Heart left ventricle (tissue), 16 donors: ENCODE results near the gene WAC. TPM values are rescaled to one million over a fixed set of nuclear protein-coding genes. Genes with fewer than 3 reads are reported as not detected.
A peak's percentile ranks its signal among the peaks of the same experiment; 100 is the strongest.

Experiments used
- ATAC-seq, 4 donors: fragments of 200-7000 bp; cut with Tn5 transposase; one replicate each; pipeline ENCODE4 v1.9.1; 2020 to 2022; ENCODE audit warnings: moderate library complexity in 4 of 4, mild to moderate bottlenecking in 3 of 4, moderate number of reproducible peaks in 1 of 4
- DNase-seq, 5 donors: peaks; one replicate each; pipeline ENCODE4 v3.0.0-alpha.2; 2020
- H3K27ac ChIP-seq, 12 donors: fragments of 200-600 bp; sonication (generic) in 4 of 12; one replicate each; pipeline versions ENCODE4 v1.5.0 to v1.8.0; 2016 to 2022; ENCODE audit warnings: mild to moderate bottlenecking in 2 of 12
- H3K27me3 ChIP-seq, 9 donors: fragments of 200-600 bp; sonication (generic) in 2 of 9; one replicate each; pipeline versions ENCODE4 v1.5.1 to v1.8.0; 2016 to 2022; ENCODE audit warnings: mild to moderate bottlenecking in 3 of 9
- H3K36me3 ChIP-seq, 9 donors: fragments of 200-600 bp; sonication (generic) in 2 of 9; one replicate each; pipeline versions ENCODE4 v1.5.0 to v1.8.0; 2018 to 2022; ENCODE audit warnings: mild to moderate bottlenecking in 2 of 9
- H3K4me1 ChIP-seq, 12 donors: fragments of 200-600 bp; sonication (generic) in 4 of 12; one replicate each; pipeline versions ENCODE4 v1.5.0 to v1.8.0; 2016 to 2022; ENCODE audit warnings: mild to moderate bottlenecking in 3 of 12
- H3K4me3 ChIP-seq, 12 donors: fragments of 200-600 bp; sonication (generic) in 4 of 12; one replicate each; pipeline versions ENCODE4 v1.5.0 to v1.8.0; 2017 to 2022; ENCODE audit warnings: mild to moderate bottlenecking in 9 of 12, moderate library complexity in 4 of 12
- H3K9me3 ChIP-seq, 12 donors: fragments of 200-600 bp; sonication (generic) in 4 of 12; one replicate each; pipeline versions ENCODE4 v1.5.0 to v1.8.0; 2016 to 2022; ENCODE audit warnings: mild to moderate bottlenecking in 1 of 12
- CTCF ChIP-seq, 12 donors: fragments of 200-600 bp; sonication (generic) in 4 of 12; IDR thresholded peaks; one replicate each; pipeline versions ENCODE4 v1.5.0 to v1.8.0; 2018 to 2022; ENCODE audit warnings: antibody characterized with exemption in 12 of 12, mild to moderate bottlenecking in 5 of 12
- POLR2A ChIP-seq, 2 donors: fragments of 450-650 bp; IDR thresholded peaks; one replicate each; pipeline ENCODE4 v1.6.1; 2017; ENCODE audit warnings: antibody characterized with exemption in 2 of 2, mild to moderate bottlenecking in 2 of 2, moderate library complexity in 2 of 2
- WGBS, 4 donors: extraction: QIAGEN DNeasy Blood & Tissue Kit in 2 of 4; methylation state at CpG; one replicate each; pipeline versions ENCODE4 v1.1.5 to v1.1.7; 2013 to 2018; 5-methylcytosine and 5-hydroxymethylcytosine counted together
- intact Hi-C, 10 donors: fragments of 100-400 bp; cut with DNase I; formaldehyde crosslinking; loops; one replicate each; pipeline versions ENCODE4 v1.11.1 to v1.14.2; 2022
- polyA plus RNA-seq, 2 donors: library from polyadenylated mRNA; stranded (reverse); fragments of 200-250 nt; gene quantifications; one replicate each; pipeline ENCODE4 v1.2.3, GENCODE V29; 2013
- total RNA-seq, 9 donors: library from RNA; depleted of rRNA in 2 of 9; stranded (reverse); fragments of >200 nt in 2 of 9; fragmentation: NEBNext Ultra II Directional in 3 of 9; extraction: Animal tissue kit (Norgen Biotek cat#: 25700) in 3 of 9; gene quantifications; one replicate each; pipeline versions ENCODE4 v1.1.0 to v1.2.4, GENCODE V29; 2016 to 2023
- donor health status: ischemic (EF 13 %, LVEDD 7.1; RV severe dilation, severe dysfunction).
- donor health status: healthy with polysubstance abuse.
- donor health status: DM: no; HTN: yes; CAD: no.
- donor health status: DM: no; HTN: no; CAD: no.
- donor health status: ischemic (EF 25% LVEDD 6.9; RV normal size, moderate dysfunction).
- donor health status: ischemic (EF 25% LVEDD 5.7; RV mildly dilated, moderate dysfunction).
- donor health status: healthy.
- donor health status: DM: yes; HTN: yes; CAD: no.
- donor health status: ischemic (EF 35%, LVEDD 5.7; RV mildly dilated, moderate dysfunction).
- donor health status: nonischemic (EF 11% LVEDD 7.7; RV severe dilation, severe dysfunction).
- donor health status: DM: yes; HTN: yes; CAD: no.
- donor health status: PGD.
- donor health status: ischemic (EF 29% LVEDD 5.4; RV normal size, mild dysfunction).
- donor health status: nonischemic (EF 23%, LVEDD 6.1; RV moderate dilation, normal function).

WAC gene
- total and polyA plus RNA-seq, 11 donors = 16.8 to 124 (median 103) TPM

GRCh38 chr10:28535846-28536245, 2.9 kb downstream of the WAC start:
- TF ChIP-seq CTCF (IDR thresholded peaks at IDR 0.05) (no peak), POLR2A (IDR thresholded peaks at IDR 0.05) (no peak)
- intact Hi-C loops = loop anchor here in 4 of 10 donors (5.0 to 10.0 kb wide), 2 partner anchors 51 to 101 kb away; no protein-coding TSS in a partner anchor
- H3K4me1 ChIP-seq = peaks cover 0 to 59% (median 33%) of the 10 kb centered on the region in 12 donors
- DNase-seq (no peak), ATAC-seq (no peak)
- H3K36me3 ChIP-seq = peaks cover 0 to 64% (median 59%) of the 10 kb centered on the region in 9 donors
- no peak overlapping the region for H3K27ac ChIP-seq
- H3K27me3 ChIP-seq = no peaks in the 10 kb centered on the region
- no peaks in the 10 kb centered on the region for H3K9me3 ChIP-seq
- no peak overlapping the region for H3K4me3 ChIP-seq
- 80 to 91% (median 88%) methylated on average over 6 of the region's 6 CpGs for WGBS, 4 donors

GRCh38 chr10:28538595-28538994, 5.7 kb downstream of the WAC start:
- intact Hi-C loops = loop anchor here in 4 of 10 donors (5.0 to 10.0 kb wide), 2 partner anchors 49 to 104 kb away; no protein-coding TSS in a partner anchor
- peaks cover 0 to 59% (median 27%) of the 10 kb centered on the region in 12 donors for H3K4me1 ChIP-seq
- 68 to 88% (median 72%) methylated on average over 1 of the region's 1 CpG for WGBS, 4 donors

GRCh38 chr10:28540145-28540544, 7.2 kb downstream of the WAC start:
- Histone ChIP-seq H3K27ac (no peak overlapping the region), H3K27me3 (no peaks in the 10 kb centered on the region), H3K9me3 (no peaks in the 10 kb centered on the region), H3K4me1 (peaks cover 0 to 59% (median 18%) of the 10 kb centered on the region in 12 donors), H3K4me3 (no peak overlapping the region), H3K36me3 (peaks cover 0 to 99% (median 96%) of the 10 kb centered on the region in 9 donors)
- 79 to 83% (median 81%) methylated on average over 3 of the region's 3 CpGs for WGBS, 4 donors
- no peak for ATAC-seq
- intact Hi-C loops = loop anchor here in 1 of 10 donors (5.0 kb wide), 1 partner anchor 47 kb away; no protein-coding TSS in a partner anchor
- DNase-seq = no peak
- TF ChIP-seq CTCF (IDR thresholded peaks at IDR 0.05) (no peak), POLR2A (IDR thresholded peaks at IDR 0.05) (no peak)

More at GRCh38 chr10:28538595-28538994, 5.7 kb downstream of the WAC start:
- Histone ChIP-seq H3K36me3 (peaks cover 0 to 92% (median 86%) of the 10 kb centered on the region in 9 donors), H3K27ac (no peak overlapping the region), H3K4me3 (no peak overlapping the region), H3K27me3 (no peaks in the 10 kb centered on the region), H3K9me3 (no peaks in the 10 kb centered on the region)
- ATAC-seq (no peak), DNase-seq (no peak)
- TF ChIP-seq CTCF (IDR thresholded peaks at IDR 0.05) = no peak
- no peak for TF ChIP-seq POLR2A (IDR thresholded peaks at IDR 0.05)

GRCh38 chr10:28541717-28542365, 8.9 kb downstream of the WAC start:
- intact Hi-C loops = loop anchor here in 1 of 10 donors (5.0 kb wide), 1 partner anchor 45 kb away; no protein-coding TSS in a partner anchor
- DNase-seq = no peak
- 47 to 55% (median 50%) methylated on average over 3 of the region's 3 CpGs for WGBS, 4 donors
- Histone ChIP-seq H3K4me1 (peaks cover 0 to 56% (median 20%) of the 10 kb centered on the region in 12 donors), H3K9me3 (no peaks in the 10 kb centered on the region), H3K36me3 (peaks cover 0 to 97% (median 93%) of the 10 kb centered on the region in 9 donors), H3K27me3 (no peaks in the 10 kb centered on the region), H3K27ac (no peak overlapping the region), H3K4me3 (no peak overlapping the region)
- ATAC-seq = peak; percentile 32 to 64 (median 34)
- TF ChIP-seq CTCF (IDR thresholded peaks at IDR 0.05) (no peak), POLR2A (IDR thresholded peaks at IDR 0.05) (no peak)
